Activated T-helper 17 cell treated with anti-CD3 and anti-CD28 coated beads, Interleukin-2, amount 50 U/mL, for 72 hours (primary cell): ENCODE data around the gene SERPINB6. TPM values are rescaled to one million over a fixed set of nuclear protein-coding genes. Genes with fewer than 3 reads are reported as not detected.
"Not testable (repeated sequence)": the region's sequence is repeated elsewhere in the genome, so short reads cannot be mapped to it uniquely, and the experiment has no call there.

Source experiments
- ATAC-seq: fragments of 150-1000 bp; cut with Tn5 transposase; replicated peaks from 2 replicates; pipeline ENCODE4 v1.10.0; 2021; ENCODE audit warnings: mild to moderate bottlenecking, moderate library complexity
- H3K27ac Mint-ChIP-seq: one replicate; pipeline ENCODE4 v1.8.0; 2022; ENCODE audit warnings: mixed read lengths
- H3K27me3 Mint-ChIP-seq: one replicate; pipeline ENCODE4 v1.8.0; 2022; ENCODE audit warnings: mixed read lengths
- H3K36me3 Mint-ChIP-seq: one replicate; pipeline ENCODE4 v1.8.0; 2022; ENCODE audit warnings: low read depth, mild to moderate bottlenecking, mixed read lengths
- H3K4me1 Mint-ChIP-seq: one replicate; pipeline ENCODE4 v1.8.0; 2022; ENCODE audit warnings: mixed read lengths
- H3K4me3 Mint-ChIP-seq: one replicate; pipeline ENCODE4 v1.8.0; 2022; ENCODE audit warnings: mild to moderate bottlenecking, mixed read lengths
- H3K9me3 Mint-ChIP-seq: one replicate; pipeline ENCODE4 v1.8.0; 2022; ENCODE audit warnings: mixed read lengths
- total RNA-seq, 2 donors: library from RNA; stranded (reverse); gene quantifications; one replicate each; pipeline ENCODE4 v1.2.3, GENCODE V29; 2022

The SERPINB6 gene
- total RNA-seq, 2 donors from 2014 or later: 22.1 to 26.0 TPM

GRCh38 chr6:2976571-2977085 lies 5.3 kb upstream of the SERPINB6 start:
- peak; percentile 59 for ATAC-seq
- H3K27ac Mint-ChIP-seq: peak overlapping the region; percentile 59
- no peaks in the 10 kb centered on the region for H3K36me3 Mint-ChIP-seq
- H3K4me3 Mint-ChIP-seq: peak overlapping the region; percentile 25
- no peaks in the 10 kb centered on the region for H3K9me3 Mint-ChIP-seq
- no peaks in the 10 kb centered on the region for H3K4me1 Mint-ChIP-seq
- H3K27me3 Mint-ChIP-seq: peaks cover 14% of the 10 kb centered on the region

- Mint-ChIP-seq H3K36me3 (no peaks in the 10 kb centered on the region), H3K9me3 (no peaks in the 10 kb centered on the region), H3K27ac (peak overlapping the region; percentile 59), H3K4me3 (no peak overlapping the region), H3K4me1 (no peaks in the 10 kb centered on the region), H3K27me3 (peaks cover 14% of the 10 kb centered on the region)
- no peak for ATAC-seq
Observed at GRCh38 chr6:2976060-2976459, 4.7 kb upstream of the SERPINB6 start.

GRCh38 chr6:2973676-2974075 lies 2.3 kb upstream of the SERPINB6 start:
- Mint-ChIP-seq H3K36me3 (no peaks in the 10 kb centered on the region), H3K27ac (no peak overlapping the region), H3K9me3 (no peaks in the 10 kb centered on the region), H3K4me1 (no peaks in the 10 kb centered on the region), H3K4me3 (no peak overlapping the region), H3K27me3 (peaks cover 11% of the 10 kb centered on the region)
- no peak for ATAC-seq

GRCh38 chr6:2973180-2973579 lies 1.8 kb upstream of the SERPINB6 start:
- not testable (repeated sequence) for H3K9me3 Mint-ChIP-seq, ATAC-seq, H3K36me3 Mint-ChIP-seq, H3K27ac Mint-ChIP-seq, H3K4me3 Mint-ChIP-seq, H3K4me1 Mint-ChIP-seq
- H3K27me3 Mint-ChIP-seq: peaks cover 11% of the 10 kb centered on the region

GRCh38 chr6:2972685-2973084 lies 1.3 kb upstream of the SERPINB6 start:
- peak overlapping the region; percentile 77 for H3K4me3 Mint-ChIP-seq
- H3K27ac Mint-ChIP-seq, H3K4me1 Mint-ChIP-seq, H3K9me3 Mint-ChIP-seq, ATAC-seq, H3K36me3 Mint-ChIP-seq: not testable (repeated sequence)
- peaks cover 11% of the 10 kb centered on the region for H3K27me3 Mint-ChIP-seq

- ATAC-seq, H3K4me1 Mint-ChIP-seq, H3K9me3 Mint-ChIP-seq, H3K27me3 Mint-ChIP-seq, H3K36me3 Mint-ChIP-seq: not testable (repeated sequence)
- peak overlapping the region; percentile 77 for H3K4me3 Mint-ChIP-seq
- peak overlapping the region; percentile 73 for H3K27ac Mint-ChIP-seq
Observed at GRCh38 chr6:2972219-2972487, 786 bp upstream of the SERPINB6 start.

GRCh38 chr6:2970753-2971419 lies 481 bp downstream of the SERPINB6 start:
- H3K9me3 Mint-ChIP-seq: no peaks in the 10 kb centered on the region

GRCh38 chr6:2970034-2970685 lies 1.2 kb downstream of the SERPINB6 start:
- H3K4me3 Mint-ChIP-seq: peak overlapping the region; percentile 77
- no peaks in the 10 kb centered on the region for H3K36me3 Mint-ChIP-seq
- no peaks in the 10 kb centered on the region for H3K9me3 Mint-ChIP-seq
- no peak for ATAC-seq
- peak overlapping the region; percentile 63 for H3K27ac Mint-ChIP-seq
- no peaks in the 10 kb centered on the region for H3K4me1 Mint-ChIP-seq
- peaks cover 5% of the 10 kb centered on the region for H3K27me3 Mint-ChIP-seq

More at GRCh38 chr6:2970753-2971419, 481 bp downstream of the SERPINB6 start:
- Mint-ChIP-seq H3K4me3 (peak overlapping the region; percentile 77), H3K4me1 (no peaks in the 10 kb centered on the region), H3K36me3 (no peaks in the 10 kb centered on the region), H3K27me3 (peaks cover 5% of the 10 kb centered on the region), H3K27ac (peak overlapping the region; percentile 63)
- ATAC-seq: peak; percentile 88

- H3K9me3 Mint-ChIP-seq: no peaks in the 10 kb centered on the region
- H3K36me3 Mint-ChIP-seq: no peaks in the 10 kb centered on the region
- no peak for ATAC-seq
- peak overlapping the region; percentile 77 for H3K4me3 Mint-ChIP-seq
- peaks cover 5% of the 10 kb centered on the region for H3K27me3 Mint-ChIP-seq
- H3K27ac Mint-ChIP-seq: no peak overlapping the region
- H3K4me1 Mint-ChIP-seq: no peaks in the 10 kb centered on the region
Observed at GRCh38 chr6:2969549-2969948, 1.8 kb downstream of the SERPINB6 start.

GRCh38 chr6:2968600-2969135 lies 2.7 kb downstream of the SERPINB6 start:
- Mint-ChIP-seq H3K4me1 (no peaks in the 10 kb centered on the region), H3K27me3 (peaks cover 4% of the 10 kb centered on the region), H3K4me3 (no peak overlapping the region), H3K9me3 (no peaks in the 10 kb centered on the region), H3K27ac (no peak overlapping the region), H3K36me3 (no peaks in the 10 kb centered on the region)
- ATAC-seq: no peak

- no peak overlapping the region for H3K27ac Mint-ChIP-seq
- no peak for ATAC-seq
- H3K4me3 Mint-ChIP-seq: no peak overlapping the region
- no peaks in the 10 kb centered on the region for H3K9me3 Mint-ChIP-seq
- H3K27me3 Mint-ChIP-seq: no peaks in the 10 kb centered on the region
- H3K36me3 Mint-ChIP-seq: no peaks in the 10 kb centered on the region
- H3K4me1 Mint-ChIP-seq: no peaks in the 10 kb centered on the region
Observed at GRCh38 chr6:2967936-2968335, 3.4 kb downstream of the SERPINB6 start.

GRCh38 chr6:2966347-2966746 lies 5.0 kb downstream of the SERPINB6 start:
- H3K27me3 Mint-ChIP-seq: no peaks in the 10 kb centered on the region
- no peaks in the 10 kb centered on the region for H3K36me3 Mint-ChIP-seq
- H3K9me3 Mint-ChIP-seq: no peaks in the 10 kb centered on the region
- no peak overlapping the region for H3K27ac Mint-ChIP-seq
- no peaks in the 10 kb centered on the region for H3K4me1 Mint-ChIP-seq
- no peak for ATAC-seq
- H3K4me3 Mint-ChIP-seq: no peak overlapping the region

- Mint-ChIP-seq H3K9me3 (no peaks in the 10 kb centered on the region), H3K27ac (no peak overlapping the region), H3K4me3 (no peak overlapping the region), H3K27me3 (no peaks in the 10 kb centered on the region), H3K4me1 (no peaks in the 10 kb centered on the region), H3K36me3 (no peaks in the 10 kb centered on the region)
- ATAC-seq: no peak
Observed at GRCh38 chr6:2964793-2965505, 6.4 kb downstream of the SERPINB6 start.

GRCh38 chr6:2963756-2964155 lies 7.6 kb downstream of the SERPINB6 start:
- Mint-ChIP-seq H3K27ac (no peak overlapping the region), H3K36me3 (no peaks in the 10 kb centered on the region), H3K9me3 (no peaks in the 10 kb centered on the region), H3K27me3 (no peaks in the 10 kb centered on the region), H3K4me1 (no peaks in the 10 kb centered on the region), H3K4me3 (no peak overlapping the region)
- no peak for ATAC-seq

GRCh38 chr6:2962636-2963035 lies 8.7 kb downstream of the SERPINB6 start:
- Mint-ChIP-seq H3K4me1 (no peaks in the 10 kb centered on the region), H3K27ac (no peak overlapping the region)
- ATAC-seq: no peak

More at GRCh38 chr6:2962636-2963035, 8.7 kb downstream of the SERPINB6 start:
- Mint-ChIP-seq H3K9me3 (no peaks in the 10 kb centered on the region), H3K4me3 (no peak overlapping the region), H3K36me3 (no peaks in the 10 kb centered on the region), H3K27me3 (no peaks in the 10 kb centered on the region)
